RKO (cell line): Measurements from ENCODE around the gene ZNF91.
"Not testable (repeated sequence)": the region's sequence is repeated elsewhere in the genome, so short reads cannot be mapped to it uniquely, and the experiment has no call there.

Experiments
- DNase-seq: peaks from one replicate; pipeline ENCODE4 v3.0.0-alpha.2; 2016; ENCODE audit warnings: low spot score

The ZNF91 gene

DNA sequence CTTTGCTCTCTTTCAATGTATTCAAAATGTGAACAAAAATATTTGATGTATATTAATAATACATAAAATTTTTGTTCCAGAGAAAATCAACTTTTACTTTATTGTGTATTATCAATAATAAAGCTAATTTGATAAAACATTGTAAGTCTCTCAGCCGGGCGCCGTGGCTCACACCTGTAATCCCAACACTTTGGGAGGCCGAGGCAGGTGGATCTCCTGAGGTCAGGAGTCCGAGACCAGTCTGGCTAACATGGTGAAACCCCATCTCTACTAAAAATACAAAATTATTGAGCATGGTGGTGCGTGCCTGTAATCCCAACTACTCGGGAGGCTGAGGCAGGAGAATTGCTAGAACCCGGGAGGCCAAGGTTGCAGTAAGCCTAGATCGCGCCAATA lies 449 bp upstream of the ZNF91 start:
- DNase-seq: not testable (repeated sequence)

DNA sequence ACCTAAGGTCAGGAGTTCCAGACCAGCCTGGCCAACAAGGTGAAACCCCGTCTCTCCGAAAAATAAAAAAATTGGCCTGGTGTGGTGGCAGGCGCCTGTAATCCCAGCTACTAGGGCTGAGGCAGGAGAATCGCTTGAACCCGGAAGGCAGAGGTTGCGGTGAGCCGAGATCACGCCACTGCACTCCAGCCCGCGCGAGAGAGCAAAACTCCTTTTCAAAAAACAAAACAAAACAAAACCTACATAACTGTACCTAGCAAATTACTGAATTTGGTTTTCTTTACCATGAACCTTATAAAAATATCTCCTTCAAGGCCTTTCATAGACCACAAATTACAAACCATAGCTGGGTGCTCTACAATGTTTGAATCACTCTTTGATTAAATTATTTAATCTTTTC lies 760 bp downstream of the ZNF91 start:
- DNase-seq: peak; percentile 53

DNA sequence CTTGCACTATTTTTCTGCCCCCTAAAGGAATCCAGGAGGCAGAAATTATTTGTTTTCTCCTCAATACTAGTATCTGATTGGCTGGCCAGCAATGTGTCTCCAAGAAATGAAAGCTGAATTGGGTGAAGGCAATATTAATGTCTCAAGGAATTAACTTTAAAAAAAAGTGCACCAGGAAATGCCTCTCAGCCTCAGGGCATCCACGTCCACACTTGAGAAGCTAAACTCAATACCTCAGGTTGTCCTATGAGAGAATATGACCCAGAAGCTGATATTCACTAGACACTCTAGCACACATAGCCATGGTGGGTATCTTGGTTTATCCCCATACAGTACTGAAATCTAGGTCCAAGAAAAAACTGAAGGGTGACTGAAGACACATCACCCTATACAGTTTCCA lies 2.1 kb downstream of the ZNF91 start:
- no peak for DNase-seq

DNA sequence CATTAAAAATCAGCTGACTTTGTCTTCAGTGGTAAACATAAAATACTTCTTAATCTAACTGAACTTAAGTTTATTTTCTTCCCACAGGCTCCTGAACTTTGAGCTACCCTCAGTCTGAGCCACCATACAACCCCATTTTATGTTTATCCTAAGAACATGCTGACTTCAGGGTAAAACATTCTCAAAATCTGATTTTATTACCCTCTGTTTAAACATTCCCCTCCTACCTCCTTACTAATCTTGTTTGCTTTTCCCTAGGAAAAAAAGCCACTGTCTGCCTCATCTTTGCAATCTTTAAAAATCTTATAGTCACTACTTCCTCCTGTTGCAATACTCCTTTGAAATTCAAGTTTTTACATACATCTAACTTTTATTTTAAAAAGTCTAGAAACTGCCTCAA lies 4.0 kb downstream of the ZNF91 start:
- DNase-seq: no peak

DNA sequence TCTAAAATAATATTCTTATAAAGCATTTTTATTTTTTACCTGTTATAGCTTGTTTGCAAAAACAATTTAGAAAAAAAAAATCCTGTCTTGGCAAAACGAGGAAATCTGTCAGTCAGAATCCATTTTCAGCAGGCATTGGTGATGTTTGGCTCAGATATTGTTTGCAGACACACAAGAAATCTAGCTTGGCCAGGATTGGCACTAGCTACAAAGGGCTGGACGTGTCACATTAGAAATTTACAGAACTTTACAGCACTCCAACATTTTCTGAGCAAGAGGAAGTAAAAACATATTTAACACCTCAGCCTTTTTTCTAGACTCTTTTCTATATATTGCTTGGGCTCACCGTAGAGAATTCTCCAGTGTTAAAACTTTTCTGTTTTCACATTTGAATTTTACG lies 9.9 kb downstream of the ZNF91 start:
- no peak for DNase-seq

DNA sequence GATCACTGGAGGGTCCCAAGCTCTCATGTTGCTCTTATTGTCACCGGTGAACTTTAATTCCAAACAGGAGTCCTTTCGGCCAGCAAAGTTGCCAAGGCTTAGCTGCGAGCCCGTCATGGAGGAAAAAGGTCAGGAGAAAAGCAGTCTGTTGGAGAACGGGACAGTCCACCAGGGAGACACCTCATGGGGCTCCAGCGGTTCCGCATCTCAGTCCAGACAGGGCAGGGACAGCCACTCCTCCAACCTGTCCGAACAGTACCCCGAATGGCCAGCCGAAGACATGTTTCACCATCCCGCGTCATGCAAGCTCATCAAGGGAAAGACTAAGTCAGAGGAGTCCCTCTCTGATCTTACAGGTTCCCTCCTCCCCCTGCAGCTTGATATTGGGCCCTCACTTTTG lies 10.4 kb downstream of the ZNF91 start:
- no peak for DNase-seq

DNA sequence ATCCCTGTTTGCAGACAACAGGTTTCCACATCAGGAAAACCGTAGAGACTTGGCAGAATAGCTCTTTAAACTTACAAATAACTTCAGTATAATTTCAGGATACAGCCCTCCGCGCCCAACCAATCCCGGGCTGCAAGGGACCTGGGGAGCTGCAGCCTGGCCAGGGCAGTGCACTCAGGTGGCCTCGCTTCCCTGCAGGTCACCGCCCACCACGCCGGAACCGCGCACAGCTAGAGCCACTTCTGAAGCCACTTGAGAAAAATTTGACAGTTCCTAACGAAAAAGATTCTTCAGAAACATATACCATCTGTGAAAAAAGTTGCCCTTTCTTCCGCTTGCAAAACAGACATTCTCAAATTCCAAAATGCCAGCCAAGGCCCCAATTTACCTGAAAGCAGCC lies 11.1 kb downstream of the ZNF91 start:
- DNase-seq: no peak

DNA sequence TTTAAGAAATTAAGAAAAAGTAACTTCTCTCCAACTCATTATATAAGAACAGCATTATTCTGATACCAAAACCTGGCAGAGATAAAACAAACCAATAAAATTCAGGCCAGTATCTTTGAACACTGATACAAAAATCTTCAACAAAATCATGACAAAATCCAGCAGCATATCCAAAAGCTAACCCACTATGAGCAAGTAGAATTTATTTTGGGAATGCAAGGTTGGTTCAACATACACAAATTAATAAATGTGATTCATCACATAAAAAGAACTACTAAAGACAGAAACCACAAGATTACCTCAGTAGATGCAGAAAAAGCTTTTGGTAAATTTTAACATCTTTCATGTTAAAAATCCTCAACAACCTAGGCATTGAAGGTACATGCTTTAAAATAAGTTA lies 12.3 kb downstream of the ZNF91 start:
- no peak for DNase-seq

DNA sequence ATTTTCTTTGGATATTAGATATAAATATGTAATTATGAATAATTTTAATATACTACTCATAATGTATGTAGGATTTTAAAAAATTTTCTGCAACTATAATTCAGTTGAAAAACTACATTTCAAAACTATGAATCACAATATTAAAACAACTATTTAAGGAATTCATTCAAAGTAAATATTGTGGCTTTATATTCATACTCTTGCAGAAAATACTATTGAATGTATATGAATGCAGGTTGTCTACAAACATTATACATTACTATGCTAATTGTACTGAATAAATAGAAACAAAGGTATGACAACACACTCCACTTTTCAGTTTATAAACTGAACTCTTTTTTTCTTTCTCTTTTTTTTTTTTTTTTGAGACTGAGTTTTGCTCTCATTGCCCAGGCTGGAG lies 14.2 kb downstream of the ZNF91 start:
- no peak for DNase-seq

DNA sequence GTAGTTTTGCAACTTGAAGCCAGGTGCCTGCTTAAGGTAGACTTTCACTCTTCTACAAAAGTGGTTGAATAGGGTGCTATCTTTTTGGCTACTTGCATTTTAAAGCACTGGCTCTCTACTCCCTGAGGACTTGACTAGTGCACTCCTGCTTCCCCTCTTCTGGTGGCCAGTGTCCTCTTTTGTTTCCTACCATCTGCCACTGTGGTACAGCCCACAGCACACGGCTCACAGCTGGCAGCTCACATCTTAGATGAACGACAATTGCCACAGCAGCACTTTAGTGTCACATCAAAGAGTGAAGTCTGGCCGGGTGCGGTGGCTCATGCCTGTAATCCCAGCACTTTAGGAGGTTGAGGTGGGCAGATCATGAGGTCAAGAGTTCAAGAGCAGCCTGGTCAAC lies 15.6 kb downstream of the ZNF91 start:
- not testable (repeated sequence) for DNase-seq

DNA sequence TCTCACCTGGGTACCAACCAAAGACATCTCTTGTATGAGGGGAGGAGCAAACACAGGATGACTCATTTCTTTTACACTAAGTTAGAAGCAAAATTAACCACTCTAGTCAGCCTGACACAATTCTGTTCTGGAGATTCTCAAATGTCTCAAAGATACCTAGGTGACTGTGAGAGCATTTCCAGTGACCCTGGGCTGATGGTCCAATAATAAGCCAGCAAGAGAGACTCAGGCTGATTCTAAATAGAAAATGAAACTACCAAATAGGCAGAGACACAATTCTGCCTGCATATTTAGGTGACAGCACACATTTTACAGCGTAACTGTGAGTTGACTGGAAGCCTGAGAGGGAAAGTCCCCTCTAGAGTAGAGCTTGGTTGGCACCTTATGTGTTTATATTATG lies 16.3 kb downstream of the ZNF91 start:
- DNase-seq: no peak

DNA sequence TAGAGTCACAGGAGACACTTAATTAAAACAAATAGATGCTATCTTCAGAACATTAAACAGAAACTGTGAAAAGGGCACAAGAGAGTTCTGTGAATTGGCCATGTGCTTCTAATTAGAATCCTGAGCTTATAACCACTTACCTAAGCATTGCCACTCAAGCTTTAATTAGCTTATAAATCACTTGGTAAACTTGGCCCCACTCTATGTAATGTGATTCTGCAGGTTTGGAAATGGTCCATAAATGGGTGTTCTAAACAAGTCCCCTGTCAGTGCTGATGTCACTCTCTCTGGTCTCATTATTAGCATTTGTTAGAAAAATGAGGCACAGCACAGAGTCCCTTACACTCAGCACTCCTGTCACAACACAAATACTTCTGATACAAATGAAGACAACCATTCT lies 18.0 kb downstream of the ZNF91 start:
- no peak for DNase-seq

DNA sequence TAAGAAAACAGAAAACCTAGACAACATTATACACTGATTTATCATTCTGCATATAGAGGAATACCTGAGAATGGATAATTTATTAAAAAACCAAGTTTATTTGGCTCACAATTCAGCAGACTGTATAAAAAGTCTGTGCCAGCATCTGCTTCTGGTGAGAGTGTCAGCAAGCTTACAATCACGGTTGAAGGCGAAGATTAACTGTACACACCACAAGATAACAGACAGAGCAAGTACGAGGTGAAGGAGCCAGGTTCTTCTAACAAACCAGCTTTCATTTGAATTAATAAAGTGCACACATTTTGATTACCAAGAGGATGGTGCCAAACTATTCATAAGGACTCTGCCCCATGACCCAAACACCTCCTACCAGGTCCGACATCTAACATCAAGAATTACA lies 28.8 kb downstream of the ZNF91 start:
- DNase-seq: no peak

DNA sequence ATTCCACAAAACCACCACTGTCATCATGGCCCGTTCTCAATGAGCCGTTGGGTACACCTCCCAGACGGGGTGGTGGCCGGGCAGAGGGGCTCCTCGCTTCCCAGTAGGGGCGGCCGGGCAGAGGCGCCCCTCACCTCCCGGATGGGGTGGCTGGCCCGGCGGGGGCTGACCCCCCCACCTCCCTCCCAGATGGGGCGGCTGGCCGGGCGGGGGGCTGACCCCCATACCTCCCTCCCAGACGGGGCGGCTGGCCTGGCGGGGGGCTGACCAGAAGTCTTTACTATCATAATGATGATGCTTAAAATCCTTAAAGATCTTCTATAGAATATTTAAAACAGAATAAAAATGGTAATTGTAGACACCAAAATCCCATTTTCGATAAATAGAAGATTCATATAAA lies 29.2 kb downstream of the ZNF91 start:
- not testable (repeated sequence) for DNase-seq

DNA sequence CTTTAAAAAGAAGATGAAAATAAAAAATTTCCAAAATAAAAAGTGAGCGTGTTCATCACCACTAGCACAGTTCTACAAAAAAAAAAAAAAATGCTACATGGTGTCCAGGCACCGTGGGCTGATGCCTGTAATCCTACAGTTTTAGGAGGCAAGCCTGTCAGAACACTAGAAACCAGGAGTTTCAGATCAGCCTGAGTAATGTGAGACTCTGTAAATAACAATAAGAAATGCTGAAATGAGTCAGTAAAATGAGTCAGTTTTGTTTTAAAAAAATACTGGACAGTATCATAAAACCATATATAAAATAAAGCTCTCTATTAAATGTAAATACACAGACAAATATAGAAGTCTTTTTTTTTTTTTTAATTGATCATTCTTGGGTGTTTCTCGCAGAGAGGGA lies 30.0 kb downstream of the ZNF91 start:
- DNase-seq: peak; percentile 32

DNA sequence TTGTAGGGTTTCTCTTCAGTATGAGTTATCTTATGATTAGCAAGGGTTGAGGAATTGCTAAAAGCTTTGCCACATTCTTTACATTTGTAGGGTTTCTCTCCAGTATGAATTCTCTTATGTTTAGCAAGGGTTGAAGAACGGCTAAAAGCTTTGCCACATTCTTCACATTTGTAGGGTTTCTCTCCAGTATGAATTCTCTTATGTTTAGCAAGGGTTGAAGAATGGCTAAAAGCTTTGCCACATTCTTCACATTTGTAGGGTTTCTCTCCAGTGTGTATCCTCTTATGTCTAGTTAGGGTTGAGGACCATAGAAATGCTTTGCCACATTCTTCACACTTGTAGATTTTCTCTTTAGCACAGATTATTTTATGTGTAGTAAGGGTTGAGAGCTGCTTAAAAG lies 33.4 kb downstream of the ZNF91 start:
- DNase-seq: not testable (repeated sequence)

DNA sequence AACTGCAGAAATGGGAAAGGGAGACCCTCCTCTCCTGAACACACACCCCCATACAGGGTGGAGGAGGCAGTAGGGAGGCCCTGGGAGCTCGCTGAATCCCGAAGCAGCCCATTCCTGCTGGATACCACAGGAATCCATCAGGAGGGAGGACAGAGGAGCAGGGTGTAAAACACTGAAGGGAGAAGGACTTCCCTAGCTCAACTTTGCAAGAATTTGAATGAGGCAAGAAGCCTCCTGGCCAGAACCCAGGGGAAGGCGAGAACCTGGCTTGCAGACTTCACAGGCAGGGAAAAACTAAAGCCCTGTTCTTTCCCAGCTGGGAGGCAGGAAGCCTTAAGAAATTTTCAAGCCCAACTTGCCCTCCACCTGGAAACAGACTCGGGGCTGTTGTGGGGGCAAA lies 43.5 kb downstream of the ZNF91 start:
- no peak for DNase-seq

DNA sequence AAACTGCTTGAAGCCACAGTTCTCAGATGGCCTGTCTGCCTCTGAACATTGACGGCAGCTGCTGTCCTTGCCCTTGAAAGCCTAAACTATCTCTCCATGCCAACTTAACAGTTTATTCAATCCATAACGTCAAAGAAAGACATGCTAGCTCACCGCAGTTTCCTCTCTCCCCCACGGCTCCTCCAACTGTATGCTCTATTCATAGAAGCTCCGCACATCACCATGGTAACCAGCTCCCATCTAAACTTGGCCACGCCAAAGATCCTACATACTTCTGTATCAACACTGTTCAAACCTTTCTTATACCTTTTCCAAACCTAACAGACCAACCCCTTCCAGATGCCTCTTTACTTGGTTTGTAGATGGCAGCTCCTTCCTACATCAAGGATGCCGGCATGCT lies 48.6 kb downstream of the ZNF91 start:
- DNase-seq: no peak

DNA sequence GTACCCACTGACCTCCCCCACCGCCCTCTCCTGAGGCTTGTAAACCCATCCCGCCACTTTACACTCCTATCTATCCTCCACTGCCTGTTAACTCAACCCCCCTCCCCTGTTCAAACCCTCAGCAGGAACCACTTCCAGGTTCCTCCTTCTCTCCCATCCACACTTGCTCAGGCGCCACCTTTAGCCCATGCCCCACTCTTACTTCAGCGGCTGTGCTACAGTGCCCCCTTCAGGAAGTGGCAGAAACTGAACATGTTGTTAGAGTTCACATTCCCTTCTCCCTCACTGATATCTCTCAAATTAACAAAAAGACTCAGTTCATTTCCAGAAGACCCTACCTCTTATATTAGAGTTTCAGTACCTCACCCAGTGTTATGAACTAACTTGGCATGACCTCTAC lies 49.4 kb downstream of the ZNF91 start:
- DNase-seq: no peak

DNA sequence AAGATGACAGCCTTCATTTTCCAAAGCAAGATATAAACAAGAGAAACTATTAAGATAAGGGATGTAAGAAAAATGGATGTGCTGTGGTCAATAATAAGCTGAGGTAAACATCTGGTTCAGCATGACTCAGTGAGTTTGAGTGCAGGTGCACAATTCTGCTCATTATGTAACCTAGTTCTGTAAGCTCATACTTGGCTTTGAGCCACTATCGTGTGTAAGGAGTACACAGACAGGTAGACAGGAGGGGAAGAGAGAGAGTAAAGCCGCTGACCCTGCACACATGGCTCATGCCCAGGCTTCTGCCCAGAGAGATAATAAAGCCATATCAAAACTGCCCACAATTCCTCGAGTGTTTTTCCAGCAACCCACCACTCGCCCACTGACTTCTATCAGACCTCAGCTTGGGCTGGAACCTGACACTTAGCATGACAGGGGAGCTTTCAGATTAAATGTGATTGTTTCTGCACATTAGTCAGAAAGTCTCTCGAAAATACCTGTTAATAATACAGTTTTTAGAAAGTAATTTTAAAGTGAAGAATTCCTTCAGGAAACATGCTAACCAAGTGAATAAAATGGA lies 51.7 kb downstream of the ZNF91 start:
- no peak for DNase-seq

DNA sequence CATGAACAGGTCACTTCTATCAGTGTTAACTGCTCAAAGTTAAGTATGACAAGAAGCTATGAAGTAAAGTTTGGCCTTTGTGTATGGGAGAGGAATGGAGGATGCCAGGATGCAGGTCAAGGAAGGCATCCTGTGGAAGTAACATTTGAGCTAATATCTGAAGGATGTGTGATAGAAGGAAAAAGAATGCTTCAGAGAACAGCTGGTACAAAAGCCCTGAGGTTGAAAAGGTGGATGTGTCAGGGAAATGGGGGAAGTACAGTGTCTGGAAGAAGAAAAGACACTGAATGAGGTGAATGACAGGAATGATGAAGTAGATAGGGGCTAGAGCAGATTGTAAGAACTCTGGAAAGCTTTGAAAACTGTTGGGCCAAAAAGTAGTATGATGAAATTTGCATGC lies 67.1 kb downstream of the ZNF91 start:
- DNase-seq: no peak

DNA sequence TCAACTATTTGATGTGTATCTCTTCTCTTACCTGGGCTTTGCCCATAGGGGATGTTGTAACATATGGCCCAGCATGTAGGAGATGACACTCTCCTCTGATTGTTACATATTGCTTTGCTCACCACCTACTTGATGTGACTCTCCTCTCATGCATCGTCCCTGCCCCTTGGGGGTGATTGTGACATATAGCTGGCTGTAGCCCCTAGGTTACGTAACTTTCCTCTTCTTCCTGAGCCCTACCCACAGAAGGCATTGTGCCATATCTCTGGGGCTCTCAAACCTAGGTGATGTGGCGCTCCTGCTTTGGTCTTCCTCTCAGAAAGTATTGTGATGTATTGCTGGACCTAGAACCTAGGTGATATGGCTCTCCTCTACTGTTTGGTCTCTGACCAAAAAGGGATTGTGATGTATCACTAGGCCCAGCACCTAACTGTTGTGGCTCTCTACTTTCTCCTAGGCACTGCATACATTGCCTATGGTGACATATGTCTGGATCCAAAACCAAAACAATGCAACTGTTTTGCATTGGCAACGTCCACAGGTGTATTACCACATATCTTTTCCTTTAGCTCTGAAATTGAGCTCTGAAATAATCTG lies 73.2 kb downstream of the ZNF91 start:
- DNase-seq: no peak

DNA sequence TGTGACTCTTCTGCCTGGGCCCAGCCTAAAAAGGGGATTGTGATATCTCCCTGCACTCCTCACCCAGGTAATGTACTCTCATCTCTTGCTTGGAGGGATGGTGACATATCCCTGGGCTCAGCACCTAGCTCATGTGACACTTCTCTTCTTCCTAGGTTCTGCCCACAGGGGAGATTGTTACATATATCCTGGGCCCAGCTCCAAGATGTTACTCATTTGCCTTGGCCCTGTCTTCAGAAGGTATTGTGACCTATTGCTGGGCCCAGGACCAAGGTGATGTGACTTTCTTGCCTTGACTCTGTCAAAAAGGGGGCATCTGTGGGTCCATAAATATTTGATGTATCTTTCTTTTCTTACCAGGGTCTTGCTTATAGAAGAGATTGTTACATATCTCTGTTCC lies 73.9 kb downstream of the ZNF91 start:
- DNase-seq: not testable (repeated sequence)

DNA sequence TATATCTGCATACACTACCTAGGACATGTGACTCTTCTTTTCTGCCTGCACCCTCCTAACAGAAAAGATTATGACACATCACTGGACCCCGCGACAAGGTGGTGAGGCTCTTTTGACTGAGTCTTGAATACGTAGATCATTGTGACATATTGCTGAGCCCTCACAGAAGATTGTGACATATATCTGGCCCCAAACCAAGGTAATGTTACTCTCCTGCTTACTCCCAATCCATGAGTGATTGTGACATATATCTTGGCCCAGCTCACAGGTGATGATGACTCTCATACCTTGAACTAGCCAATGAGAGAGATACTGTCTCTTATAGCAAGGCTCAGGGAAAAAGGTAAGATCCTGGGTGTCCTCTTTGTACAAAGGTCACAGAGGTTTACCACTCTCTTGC lies 75.7 kb downstream of the ZNF91 start:
- DNase-seq: not testable (repeated sequence)

DNA sequence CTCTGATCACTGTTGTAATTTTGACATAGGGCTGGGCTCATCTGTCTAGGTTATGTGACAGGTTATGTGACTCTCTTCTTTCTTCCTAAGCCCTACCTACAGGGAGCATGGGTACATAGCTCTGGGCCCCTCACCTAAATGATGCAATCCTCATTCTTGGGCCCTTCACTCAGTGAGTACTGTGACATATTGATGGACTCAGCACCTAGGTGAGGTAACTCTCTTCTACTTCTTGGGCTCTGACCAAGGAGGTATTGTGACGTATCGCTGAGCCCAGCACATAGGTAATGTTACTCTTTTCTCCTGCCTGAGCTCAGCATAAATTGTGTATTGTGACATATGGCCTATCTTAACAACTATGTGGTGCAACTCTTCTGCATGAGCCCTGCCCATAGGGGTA lies 76.3 kb downstream of the ZNF91 start:
- DNase-seq: not testable (repeated sequence)
